Neural cell (in vitro differentiated cells): ENCODE results near the gene IGFL2. TPM values are rescaled to one million over a fixed set of nuclear protein-coding genes. Genes with fewer than 3 reads are reported as not detected.

Source experiments
- H2AFZ ChIP-seq: fragments of 200-600, 300-800 bp; sonication (generic), shearing (Covaris generic); 2 replicates; pipeline ENCODE4 v1.6.0; 2014; ENCODE audit warnings: low read depth, mild to moderate bottlenecking, antibody characterized with exemption, low read length, moderate library complexity
- H3F3A ChIP-seq: fragments of 200-600 bp; shearing (Covaris generic); 2 replicates; pipeline ENCODE4 v1.6.1; 2016; ENCODE audit warnings: mild to moderate bottlenecking, moderate library complexity, mixed read lengths, antibody characterized with exemption, low read length; ENCODE audit not compliant: insufficient read depth, poor library complexity, severe bottlenecking
- H3K27ac ChIP-seq: fragments of 200-600, 300-800 bp; sonication (generic), shearing (Covaris generic); 2 replicates; pipeline ENCODE4 v1.5.1; 2014; ENCODE audit warnings: mild to moderate bottlenecking, low read length, moderate library complexity
- H3K27me3 ChIP-seq: fragments of 300-800, 200-600 bp; sonication (generic), shearing (Covaris generic); 2 replicates; pipeline ENCODE4 v1.6.0; 2014; ENCODE audit warnings: mild to moderate bottlenecking, low read depth, low read length, moderate library complexity; ENCODE audit not compliant: insufficient read depth
- H3K36me3 ChIP-seq: fragments of 300-800, 200-600 bp; sonication (generic), shearing (Covaris generic); 2 replicates; pipeline ENCODE4 v1.5.1; 2014; ENCODE audit warnings: mild to moderate bottlenecking, antibody characterized with exemption, low read length, moderate library complexity; ENCODE audit not compliant: insufficient read depth
- H3K4me2 ChIP-seq: fragments of 300-800, 200-600 bp; sonication (generic), shearing (Covaris generic); 2 replicates; pipeline ENCODE4 v1.6.0; 2014; ENCODE audit warnings: mild to moderate bottlenecking, low read length
- H3K4me3 ChIP-seq: fragments of 300-800, 200-600 bp; sonication (generic), shearing (Covaris generic); 2 replicates; pipeline ENCODE4 v1.5.1; 2014; ENCODE audit warnings: mild to moderate bottlenecking, low read length, moderate library complexity
- H3K79me2 ChIP-seq: fragments of 200-600 bp; shearing (Covaris generic); replicated peaks from 2 replicates; pipeline ENCODE4 v1.6.0; 2014; ENCODE audit warnings: mild to moderate bottlenecking, low read length, moderate library complexity; ENCODE audit not compliant: insufficient read depth
- H3K9ac ChIP-seq: fragments of 300-800, 200-600 bp; sonication (generic), shearing (Covaris generic); 2 replicates; pipeline ENCODE4 v1.6.1; 2016; ENCODE audit warnings: mild to moderate bottlenecking, low read length, mixed read lengths
- H3K9me2 ChIP-seq: fragments of 200-600 bp; shearing (Covaris generic); 2 replicates; pipeline ENCODE4 v1.6.1; 2016; ENCODE audit warnings: mild to moderate bottlenecking, low read length, mixed read lengths; ENCODE audit not compliant: insufficient read depth
- H3K9me3 ChIP-seq: fragments of 200-600, 300-800 bp; sonication (generic), shearing (Covaris generic); 2 replicates; pipeline ENCODE4 v1.6.1; 2016; ENCODE audit warnings: mild to moderate bottlenecking, mixed run types, low read length, moderate library complexity, mixed read lengths
- H4K20me1 ChIP-seq: fragments of 200-600 bp; shearing (Covaris generic); 2 replicates; pipeline ENCODE4 v1.6.1; 2016; ENCODE audit warnings: mild to moderate bottlenecking, mixed run types; ENCODE audit not compliant: insufficient read depth
- EP300 ChIP-seq: fragments of 450-650 bp; conservative IDR thresholded peaks from 2 replicates; pipeline ENCODE4 v1.6.1; 2014; ENCODE audit warnings: antibody characterized with exemption, mild to moderate bottlenecking, moderate library complexity; ENCODE audit not compliant: poor library complexity, severe bottlenecking
- EZH2 ChIP-seq: fragments of 200-600, 300-800 bp; shearing (Covaris generic), sonication (generic); IDR thresholded peaks from 2 replicates; pipeline ENCODE4 v1.6.1; 2014; ENCODE audit warnings: antibody characterized with exemption, low read length, borderline replicate concordance, mild to moderate bottlenecking; ENCODE audit not compliant: insufficient read depth, poor library complexity, severe bottlenecking
- MXI1 ChIP-seq: fragments of 450-650 bp; conservative IDR thresholded peaks from 2 replicates; pipeline ENCODE4 v1.6.1; 2014; ENCODE audit warnings: antibody characterized with exemption, mild to moderate bottlenecking; ENCODE audit not compliant: poor library complexity, severe bottlenecking
- POLR2AphosphoS5 ChIP-seq: IDR thresholded peaks from 2 replicates; pipeline ENCODE4 v1.6.1; 2012
- RAD21 ChIP-seq: fragments of 450-650 bp; conservative IDR thresholded peaks from 2 replicates; pipeline ENCODE4 v1.6.1; 2014; ENCODE audit warnings: antibody characterized with exemption, mild to moderate bottlenecking, moderate library complexity
- SMC3 ChIP-seq: fragments of 450-650 bp; conservative IDR thresholded peaks from 2 replicates; pipeline ENCODE4 v1.6.1; 2014; ENCODE audit warnings: antibody characterized with exemption, mild to moderate bottlenecking, moderate library complexity; ENCODE audit not compliant: poor library complexity
- TAF1 ChIP-seq: IDR thresholded peaks from 2 replicates; pipeline ENCODE4 v1.6.1; 2012; ENCODE audit warnings: low read depth
- polyA plus RNA-seq: library from polyadenylated mRNA; depleted of rRNA; stranded (reverse); fragments of >200 nt; gene quantifications from 2 replicates; pipeline ENCODE4 v1.2.3, GENCODE V29; 2014
- TF ChIP-seq, protein P1 (sequence below): IDR thresholded peaks from 2 replicates; pipeline ENCODE4 v1.6.1; 2012; ENCODE audit warnings: borderline replicate concordance
- TF ChIP-seq, protein P2 (sequence below): fragments of 450-650 bp; IDR thresholded peaks from 2 replicates; pipeline ENCODE4 v1.5.1; 2014; ENCODE audit warnings: antibody characterized with exemption, mild to moderate bottlenecking, moderate library complexity; ENCODE audit not compliant: poor library complexity, severe bottlenecking

The IGFL2 gene
- polyA plus RNA-seq, 1 donor from 2014 or later, result not detected

DNA sequence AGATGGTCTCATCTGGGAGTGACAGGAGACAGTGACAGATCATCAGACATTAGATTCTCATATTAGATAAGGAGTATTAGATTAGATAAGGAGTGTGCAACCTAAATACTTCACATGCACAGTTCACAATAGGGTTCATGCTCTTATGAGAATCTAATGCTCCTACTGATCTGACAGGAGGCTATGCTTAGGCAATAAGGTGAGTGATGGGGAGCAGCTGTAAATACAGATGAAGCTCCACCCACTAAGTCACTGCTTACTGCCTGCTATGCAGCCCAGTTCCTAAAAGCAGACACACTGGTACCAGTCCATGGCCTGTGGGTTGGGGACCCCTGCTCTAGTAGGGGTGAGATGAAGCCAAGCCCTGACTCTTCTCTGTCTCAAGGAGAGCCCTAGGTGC lies 13.5 kb upstream of the IGFL2 start:
- no peaks in the 10 kb centered on the region for H4K20me1 ChIP-seq
- no peak overlapping the region for H2AFZ ChIP-seq
- no peaks in the 10 kb centered on the region for H3K36me3 ChIP-seq
- H3K27me3 ChIP-seq, result no peaks in the 10 kb centered on the region
- no peak overlapping the region for H3K4me2 ChIP-seq
- no peak overlapping the region for H3K9ac ChIP-seq
- TF ChIP-seq, protein P1, sequence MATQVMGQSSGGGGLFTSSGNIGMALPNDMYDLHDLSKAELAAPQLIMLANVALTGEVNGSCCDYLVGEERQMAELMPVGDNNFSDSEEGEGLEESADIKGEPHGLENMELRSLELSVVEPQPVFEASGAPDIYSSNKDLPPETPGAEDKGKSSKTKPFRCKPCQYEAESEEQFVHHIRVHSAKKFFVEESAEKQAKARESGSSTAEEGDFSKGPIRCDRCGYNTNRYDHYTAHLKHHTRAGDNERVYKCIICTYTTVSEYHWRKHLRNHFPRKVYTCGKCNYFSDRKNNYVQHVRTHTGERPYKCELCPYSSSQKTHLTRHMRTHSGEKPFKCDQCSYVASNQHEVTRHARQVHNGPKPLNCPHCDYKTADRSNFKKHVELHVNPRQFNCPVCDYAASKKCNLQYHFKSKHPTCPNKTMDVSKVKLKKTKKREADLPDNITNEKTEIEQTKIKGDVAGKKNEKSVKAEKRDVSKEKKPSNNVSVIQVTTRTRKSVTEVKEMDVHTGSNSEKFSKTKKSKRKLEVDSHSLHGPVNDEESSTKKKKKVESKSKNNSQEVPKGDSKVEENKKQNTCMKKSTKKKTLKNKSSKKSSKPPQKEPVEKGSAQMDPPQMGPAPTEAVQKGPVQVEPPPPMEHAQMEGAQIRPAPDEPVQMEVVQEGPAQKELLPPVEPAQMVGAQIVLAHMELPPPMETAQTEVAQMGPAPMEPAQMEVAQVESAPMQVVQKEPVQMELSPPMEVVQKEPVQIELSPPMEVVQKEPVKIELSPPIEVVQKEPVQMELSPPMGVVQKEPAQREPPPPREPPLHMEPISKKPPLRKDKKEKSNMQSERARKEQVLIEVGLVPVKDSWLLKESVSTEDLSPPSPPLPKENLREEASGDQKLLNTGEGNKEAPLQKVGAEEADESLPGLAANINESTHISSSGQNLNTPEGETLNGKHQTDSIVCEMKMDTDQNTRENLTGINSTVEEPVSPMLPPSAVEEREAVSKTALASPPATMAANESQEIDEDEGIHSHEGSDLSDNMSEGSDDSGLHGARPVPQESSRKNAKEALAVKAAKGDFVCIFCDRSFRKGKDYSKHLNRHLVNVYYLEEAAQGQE, result no peak
- TF ChIP-seq TAF1 (no peak), EZH2 (no peak), MXI1 (no peak), EP300 (no peak), SMC3 (no peak), RAD21 (no peak), POLR2AphosphoS5 (no peak)
- TF ChIP-seq, protein P2, sequence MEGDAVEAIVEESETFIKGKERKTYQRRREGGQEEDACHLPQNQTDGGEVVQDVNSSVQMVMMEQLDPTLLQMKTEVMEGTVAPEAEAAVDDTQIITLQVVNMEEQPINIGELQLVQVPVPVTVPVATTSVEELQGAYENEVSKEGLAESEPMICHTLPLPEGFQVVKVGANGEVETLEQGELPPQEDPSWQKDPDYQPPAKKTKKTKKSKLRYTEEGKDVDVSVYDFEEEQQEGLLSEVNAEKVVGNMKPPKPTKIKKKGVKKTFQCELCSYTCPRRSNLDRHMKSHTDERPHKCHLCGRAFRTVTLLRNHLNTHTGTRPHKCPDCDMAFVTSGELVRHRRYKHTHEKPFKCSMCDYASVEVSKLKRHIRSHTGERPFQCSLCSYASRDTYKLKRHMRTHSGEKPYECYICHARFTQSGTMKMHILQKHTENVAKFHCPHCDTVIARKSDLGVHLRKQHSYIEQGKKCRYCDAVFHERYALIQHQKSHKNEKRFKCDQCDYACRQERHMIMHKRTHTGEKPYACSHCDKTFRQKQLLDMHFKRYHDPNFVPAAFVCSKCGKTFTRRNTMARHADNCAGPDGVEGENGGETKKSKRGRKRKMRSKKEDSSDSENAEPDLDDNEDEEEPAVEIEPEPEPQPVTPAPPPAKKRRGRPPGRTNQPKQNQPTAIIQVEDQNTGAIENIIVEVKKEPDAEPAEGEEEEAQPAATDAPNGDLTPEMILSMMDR, result no peak
- no peaks in the 10 kb centered on the region for H3F3A ChIP-seq
- H3K4me3 ChIP-seq, result no peak overlapping the region
- H3K9me2 ChIP-seq, result no peaks in the 10 kb centered on the region
- H3K27ac ChIP-seq, result no peak overlapping the region
- no peaks in the 10 kb centered on the region for H3K79me2 ChIP-seq
- no peaks in the 10 kb centered on the region for H3K9me3 ChIP-seq

DNA sequence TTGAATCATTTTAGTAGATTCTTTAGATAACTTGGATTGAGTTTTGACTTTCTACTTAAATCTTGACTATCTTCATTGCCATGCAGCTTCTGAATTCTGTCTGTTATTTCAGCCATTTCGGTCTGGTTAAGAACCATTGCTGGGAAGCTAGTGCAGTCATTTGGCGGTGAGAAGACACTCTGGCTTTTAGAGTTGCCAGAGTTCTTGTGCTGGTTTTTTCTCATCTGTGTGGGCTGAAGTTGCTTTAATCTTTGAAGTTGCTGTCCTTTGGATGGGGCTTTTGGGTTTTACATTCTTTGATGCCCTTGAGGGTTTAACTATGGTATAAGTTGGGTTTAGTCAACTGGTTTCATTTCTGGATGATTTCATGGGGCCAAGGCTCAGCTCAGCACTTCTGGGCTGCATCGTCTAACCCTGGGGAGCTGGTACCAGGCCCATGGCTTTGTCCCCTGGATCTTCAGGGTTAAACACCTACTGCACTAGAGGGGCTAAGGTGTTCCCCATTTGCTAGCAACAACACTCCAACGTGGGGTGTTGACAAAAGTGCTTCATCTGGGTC lies 10.0 kb upstream of the IGFL2 start:
- no peak for TF ChIP-seq EZH2
- TF ChIP-seq RAD21, result no peak
- no peak for TF ChIP-seq TAF1
- TF ChIP-seq, protein P1, result no peak
- TF ChIP-seq SMC3, result no peak
- TF ChIP-seq EP300, result no peak
- no peak for TF ChIP-seq MXI1
- no peak for TF ChIP-seq POLR2AphosphoS5
- TF ChIP-seq, protein P2, result no peak
- Histone ChIP-seq H3K27me3 (no peaks in the 10 kb centered on the region), H3K4me3 (no peak overlapping the region), H3K27ac (no peak overlapping the region), H3K36me3 (no peaks in the 10 kb centered on the region), H4K20me1 (no peaks in the 10 kb centered on the region), H3F3A (no peaks in the 10 kb centered on the region), H3K9me3 (no peaks in the 10 kb centered on the region), H3K4me2 (no peak overlapping the region), H3K9ac (no peak overlapping the region), H3K79me2 (no peaks in the 10 kb centered on the region), H3K9me2 (no peaks in the 10 kb centered on the region), H2AFZ (no peak overlapping the region)
